ENCODE data around the gene HES3.

Gene HES3

DNA sequence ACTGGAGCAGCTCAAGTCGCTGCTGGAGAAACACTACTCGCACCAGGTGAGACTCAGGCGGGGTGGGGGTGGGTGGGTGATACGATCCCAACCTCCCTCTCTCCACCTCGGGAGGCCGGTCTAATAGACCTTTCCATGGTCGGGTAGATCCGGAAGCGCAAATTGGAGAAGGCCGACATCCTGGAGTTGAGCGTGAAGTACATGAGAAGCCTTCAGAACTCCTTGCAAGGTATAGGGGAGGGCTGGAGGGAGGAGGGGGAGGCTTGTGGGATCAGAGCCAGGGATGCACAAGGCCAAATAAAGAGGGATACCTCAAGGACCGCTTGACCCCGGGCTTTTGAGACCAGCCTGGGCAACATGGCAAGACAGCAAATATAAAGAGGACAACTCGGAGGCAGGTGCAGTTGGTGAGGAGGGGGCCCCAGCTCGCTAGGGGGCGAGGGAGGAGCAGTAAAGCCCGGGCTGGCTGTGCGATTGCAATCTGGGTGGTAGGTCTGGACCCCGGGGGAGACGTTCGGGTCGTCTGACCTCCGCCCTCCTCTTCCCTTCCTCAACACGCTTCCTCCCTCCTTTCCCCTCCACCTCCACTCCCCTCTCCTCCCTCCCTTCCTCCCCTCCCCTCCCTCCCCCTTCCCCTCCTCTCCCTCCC lies 546 bp downstream of the HES3 start:
- Histone ChIP-seq H3K4me1 (ENCODE audit: insufficient read depth, insufficient read length) (no peaks in the 10 kb centered on the region), H3K9ac (ENCODE audit: insufficient read length, low read depth) (no peak overlapping the region), H3K27me3 (ENCODE audit: insufficient read depth, insufficient read length) (peaks cover 64% of the 10 kb centered on the region), H3K9me3 (ENCODE audit: insufficient read depth, low read length) (no peaks in the 10 kb centered on the region), H3K4me3 (ENCODE audit: insufficient read length, low read depth) (no peak overlapping the region), H3K36me3 (ENCODE audit: insufficient read depth, insufficient read length, low read length) (no peaks in the 10 kb centered on the region)
- TF ChIP-seq SUZ12 (IDR thresholded peaks at IDR 0.05; ENCODE audit: extremely low read depth, insufficient read depth, insufficient read length) (no peak), YY1 (IDR thresholded peaks at IDR 0.05; ENCODE audit: insufficient read depth, insufficient read length) (no peak), ZNF274 (IDR thresholded peaks at IDR 0.05; ENCODE audit: low read depth, low read length) (no peak)
- no peak for DNase-seq (ENCODE audit: low read depth, low spot score)

DNA sequence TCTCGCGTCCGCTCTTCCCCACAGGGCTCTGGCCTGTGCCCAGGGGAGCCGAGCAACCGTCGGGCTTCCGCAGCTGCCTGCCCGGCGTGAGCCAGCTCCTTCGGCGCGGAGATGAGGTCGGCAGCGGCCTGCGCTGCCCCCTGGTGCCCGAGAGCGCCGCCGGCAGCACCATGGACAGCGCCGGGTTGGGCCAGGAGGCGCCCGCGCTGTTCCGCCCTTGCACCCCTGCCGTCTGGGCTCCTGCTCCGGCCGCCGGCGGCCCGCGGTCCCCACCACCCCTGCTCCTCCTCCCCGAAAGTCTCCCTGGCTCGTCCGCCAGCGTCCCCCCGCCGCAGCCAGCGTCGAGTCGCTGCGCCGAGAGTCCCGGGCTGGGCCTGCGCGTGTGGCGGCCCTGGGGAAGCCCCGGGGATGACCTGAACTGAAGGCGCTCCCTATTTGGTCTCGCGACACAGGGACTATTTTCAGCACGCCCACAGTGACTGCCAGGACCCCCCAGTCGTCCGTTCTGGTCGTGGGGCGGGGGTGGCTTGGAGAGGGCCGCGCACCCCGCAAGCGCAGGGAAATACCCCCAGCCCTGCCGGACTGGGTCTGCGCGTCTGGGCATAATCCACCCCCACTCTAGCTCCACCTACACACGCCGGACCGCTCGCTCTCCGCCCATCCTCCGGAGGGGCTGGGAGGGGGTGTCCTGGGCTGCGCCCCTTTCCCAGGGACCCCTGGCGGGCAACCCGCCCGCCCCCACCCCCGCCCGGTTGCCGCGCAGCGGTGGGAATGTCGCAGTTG lies 1.3 kb downstream of the HES3 start:
- Histone ChIP-seq H3K36me3 (ENCODE audit: insufficient read depth, insufficient read length, low read length) (no peaks in the 10 kb centered on the region), H3K4me3 (ENCODE audit: insufficient read length, low read depth) (no peak overlapping the region), H3K4me1 (ENCODE audit: insufficient read depth, insufficient read length) (no peaks in the 10 kb centered on the region), H3K9ac (ENCODE audit: insufficient read length, low read depth) (no peak overlapping the region), H3K27me3 (ENCODE audit: insufficient read depth, insufficient read length) (peaks cover 71% of the 10 kb centered on the region), H3K9me3 (ENCODE audit: insufficient read depth, low read length) (no peaks in the 10 kb centered on the region)
- TF ChIP-seq ZNF274 (IDR thresholded peaks at IDR 0.05; ENCODE audit: low read depth, low read length) (no peak), YY1 (IDR thresholded peaks at IDR 0.05; ENCODE audit: insufficient read depth, insufficient read length) (no peak), SUZ12 (IDR thresholded peaks at IDR 0.05; ENCODE audit: extremely low read depth, insufficient read depth, insufficient read length) (no peak)
- no peak for DNase-seq (ENCODE audit: low read depth, low spot score)

GRCh38 chr1:6245869-6246496 lies 2.0 kb downstream of the HES3 start:
- Histone ChIP-seq H3K4me3 (ENCODE audit: insufficient read length, low read depth) (no peak overlapping the region), H3K9me3 (ENCODE audit: insufficient read depth, low read length) (no peaks in the 10 kb centered on the region), H3K9ac (ENCODE audit: insufficient read length, low read depth) (no peak overlapping the region), H3K27me3 (ENCODE audit: insufficient read depth, insufficient read length) (peaks cover 74% of the 10 kb centered on the region), H3K36me3 (ENCODE audit: insufficient read depth, insufficient read length, low read length) (no peaks in the 10 kb centered on the region), H3K4me1 (ENCODE audit: insufficient read depth, insufficient read length) (no peaks in the 10 kb centered on the region)
- no peak for DNase-seq (ENCODE audit: low read depth, low spot score)
- no peak for TF ChIP-seq YY1 (IDR thresholded peaks at IDR 0.05; ENCODE audit: insufficient read depth, insufficient read length)
- TF ChIP-seq ZNF274 (IDR thresholded peaks at IDR 0.05; ENCODE audit: low read depth, low read length) = no peak
- TF ChIP-seq SUZ12 (IDR thresholded peaks at IDR 0.05; ENCODE audit: extremely low read depth, insufficient read depth, insufficient read length) = no peak

- no peak for TF ChIP-seq YY1 (IDR thresholded peaks at IDR 0.05; ENCODE audit: insufficient read depth, insufficient read length)
- TF ChIP-seq SUZ12 (IDR thresholded peaks at IDR 0.05; ENCODE audit: extremely low read depth, insufficient read depth, insufficient read length) = no peak
- no peak for TF ChIP-seq ZNF274 (IDR thresholded peaks at IDR 0.05; ENCODE audit: low read depth, low read length)
- H3K27me3 ChIP-seq (ENCODE audit: insufficient read depth, insufficient read length) = peaks cover 74% of the 10 kb centered on the region
Observed at GRCh38 chr1:6246497-6247467, 2.8 kb downstream of the HES3 start.

GRCh38 chr1:6247651-6248050 lies 3.7 kb downstream of the HES3 start:
- Histone ChIP-seq H3K9me3 (ENCODE audit: insufficient read depth, low read length) (no peaks in the 10 kb centered on the region), H3K4me1 (ENCODE audit: insufficient read depth, insufficient read length) (no peaks in the 10 kb centered on the region), H3K9ac (ENCODE audit: insufficient read length, low read depth) (no peak overlapping the region), H3K27me3 (ENCODE audit: insufficient read depth, insufficient read length) (peaks cover 77% of the 10 kb centered on the region), H3K36me3 (ENCODE audit: insufficient read depth, insufficient read length, low read length) (no peaks in the 10 kb centered on the region), H3K4me3 (ENCODE audit: insufficient read length, low read depth) (no peak overlapping the region)
- TF ChIP-seq SUZ12 (IDR thresholded peaks at IDR 0.05; ENCODE audit: extremely low read depth, insufficient read depth, insufficient read length) = no peak
- no peak for TF ChIP-seq YY1 (IDR thresholded peaks at IDR 0.05; ENCODE audit: insufficient read depth, insufficient read length)
- TF ChIP-seq ZNF274 (IDR thresholded peaks at IDR 0.05; ENCODE audit: low read depth, low read length) = no peak
- no peak for DNase-seq (ENCODE audit: low read depth, low spot score)

More at GRCh38 chr1:6246497-6247467, 2.8 kb downstream of the HES3 start:
- no peak for DNase-seq (ENCODE audit: low read depth, low spot score)
- Histone ChIP-seq H3K9ac (ENCODE audit: insufficient read length, low read depth) (no peak overlapping the region), H3K36me3 (ENCODE audit: insufficient read depth, insufficient read length, low read length) (no peaks in the 10 kb centered on the region), H3K4me1 (ENCODE audit: insufficient read depth, insufficient read length) (no peaks in the 10 kb centered on the region), H3K4me3 (ENCODE audit: insufficient read length, low read depth) (no peak overlapping the region), H3K9me3 (ENCODE audit: insufficient read depth, low read length) (no peaks in the 10 kb centered on the region)

DNA sequence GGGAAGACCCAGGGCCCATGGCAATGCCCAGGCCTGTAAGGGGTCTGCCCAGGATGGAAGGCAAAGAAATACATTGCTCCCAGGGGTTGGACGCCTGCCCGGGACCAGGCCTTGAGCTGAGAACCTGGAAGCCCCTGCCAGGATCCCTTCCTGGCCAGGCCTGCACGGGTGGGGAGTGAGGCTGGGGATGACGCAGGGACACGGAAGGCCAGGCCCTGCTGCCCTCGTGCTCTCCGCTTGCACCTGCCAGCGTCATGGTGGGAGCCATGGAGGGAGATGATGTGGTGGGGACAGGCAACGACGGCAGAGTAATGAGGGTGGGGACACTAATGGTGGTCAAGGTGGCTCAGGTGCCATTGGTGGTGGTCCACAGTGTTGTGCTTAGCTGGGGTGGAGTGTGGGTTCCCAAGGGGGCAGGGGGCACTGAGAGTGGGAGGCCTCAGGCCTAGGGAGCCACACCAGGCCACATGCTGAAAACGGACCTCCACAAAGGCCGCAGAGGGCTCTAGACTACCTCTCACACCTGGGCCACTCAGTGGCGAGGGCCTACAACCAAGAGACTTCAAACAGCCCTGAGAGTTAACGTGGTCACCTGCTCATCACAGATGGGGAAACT lies 4.3 kb downstream of the HES3 start:
- Histone ChIP-seq H3K4me1 (ENCODE audit: insufficient read depth, insufficient read length) (no peaks in the 10 kb centered on the region), H3K9me3 (ENCODE audit: insufficient read depth, low read length) (no peaks in the 10 kb centered on the region), H3K9ac (ENCODE audit: insufficient read length, low read depth) (no peak overlapping the region), H3K36me3 (ENCODE audit: insufficient read depth, insufficient read length, low read length) (no peaks in the 10 kb centered on the region), H3K4me3 (ENCODE audit: insufficient read length, low read depth) (no peak overlapping the region), H3K27me3 (ENCODE audit: insufficient read depth, insufficient read length) (peaks cover 71% of the 10 kb centered on the region)
- TF ChIP-seq YY1 (IDR thresholded peaks at IDR 0.05; ENCODE audit: insufficient read depth, insufficient read length) (no peak), ZNF274 (IDR thresholded peaks at IDR 0.05; ENCODE audit: low read depth, low read length) (no peak), SUZ12 (IDR thresholded peaks at IDR 0.05; ENCODE audit: extremely low read depth, insufficient read depth, insufficient read length) (no peak)
- DNase-seq (ENCODE audit: low read depth, low spot score) = no peak
